IMR-90 (cell line): Measurements from ENCODE around the gene GALP.

ENCODE experiments used
- CTCF ChIP-seq: conservative IDR thresholded peaks from 2 replicates; pipeline ENCODE4 v1.5.1; 2012; ENCODE audit warnings: mild to moderate bottlenecking, low read depth, low read length, improper control_type of control experiment
- MAFK ChIP-seq: IDR thresholded peaks from 2 replicates; pipeline ENCODE4 v1.6.1; 2012; ENCODE audit warnings: low read depth, low read length, improper control_type of control experiment
- RAD21 ChIP-seq: IDR thresholded peaks from 2 replicates; pipeline ENCODE4 v1.6.1; 2012; ENCODE audit warnings: low read length, improper control_type of control experiment

- TF ChIP-seq CTCF (no peak), MAFK (no peak), RAD21 (no peak)
These were observed 28.5 kb upstream of the GALP start for GRCh38 chr19:56147307-56147706.
